Activated CD8-positive, alpha-beta memory T cell treated with anti-CD3 and anti-CD28 coated beads, Interleukin-2, amount 10 ng/mL, durations not matched to agents 7 days and 5 days (primary cell): Measurements from ENCODE around the gene PTGES3L. TPM values are rescaled to one million over a fixed set of nuclear protein-coding genes. Genes with fewer than 3 reads are reported as not detected.
"Not testable (repeated sequence)": the region's sequence is repeated elsewhere in the genome, so short reads cannot be mapped to it uniquely, and the experiment has no call there.

Experiments
- ATAC-seq: fragments of 150-1000 bp; cut with Tn5 transposase; one replicate; pipeline ENCODE4 v1.10.0; 2021; ENCODE audit warnings: moderate library complexity
- CTCF ChIA-PET: fragments of 350-600 bp; sonication (Branson Sonifier 250); formaldehyde crosslinking; loops from one replicate; lab custom pipeline; 2021; ENCODE audit warnings: antibody characterized with exemption; lab: Charles Lee
- DNase-seq: peaks from one replicate; pipeline ENCODE4 v3.0.0-alpha.2; 2020
- H3K27ac Mint-ChIP-seq: one replicate; pipeline ENCODE4 v1.8.0; 2021; ENCODE audit warnings: mild to moderate bottlenecking, mixed read lengths
- H3K27me3 Mint-ChIP-seq: one replicate; pipeline ENCODE4 v1.8.0; 2021; ENCODE audit warnings: mixed read lengths
- H3K36me3 Mint-ChIP-seq: one replicate; pipeline ENCODE4 v1.8.0; 2021; ENCODE audit warnings: mild to moderate bottlenecking, mixed read lengths
- H3K4me1 Mint-ChIP-seq: one replicate; pipeline ENCODE4 v1.8.0; 2021; ENCODE audit warnings: mixed read lengths
- H3K4me3 Mint-ChIP-seq: one replicate; pipeline ENCODE4 v1.8.0; 2021; ENCODE audit warnings: mild to moderate bottlenecking, moderate library complexity, mixed read lengths
- H3K9me3 Mint-ChIP-seq: one replicate; pipeline ENCODE4 v1.8.0; 2022; ENCODE audit warnings: low read depth, mixed read lengths
- total RNA-seq, 2 experiments: library from RNA; stranded (reverse); gene quantifications; one replicate each; pipeline ENCODE4 v1.2.3, GENCODE V29; 2021

Gene PTGES3L
- total RNA-seq, 2 experiments from 2014 or later: 0.30 TPM; not detected in 1

- no peaks in the 10 kb centered on the region for H3K9me3 Mint-ChIP-seq
- H3K4me3 Mint-ChIP-seq: no peak overlapping the region
- no peak overlapping the region for H3K27ac Mint-ChIP-seq
- DNase-seq: no peak
- CTCF ChIA-PET: no interaction called here
- peaks cover 10% of the 10 kb centered on the region for H3K4me1 Mint-ChIP-seq
- no peak for ATAC-seq
- H3K27me3 Mint-ChIP-seq: no peaks in the 10 kb centered on the region
- H3K36me3 Mint-ChIP-seq: peaks cover 16% of the 10 kb centered on the region
These were observed 29.7 kb downstream of the PTGES3L start for GRCh38 chr17:42950044-42950783.

GRCh38 chr17:42946812-42947211 is 33.1 kb downstream of the PTGES3L start:
- CTCF ChIA-PET: no interaction called here
- DNase-seq: no peak
- Mint-ChIP-seq H3K27me3 (no peaks in the 10 kb centered on the region), H3K36me3 (peaks cover 4% of the 10 kb centered on the region), H3K4me3 (no peak overlapping the region), H3K27ac (no peak overlapping the region), H3K9me3 (no peaks in the 10 kb centered on the region), H3K4me1 (peaks cover 2% of the 10 kb centered on the region)
- no peak for ATAC-seq

- Mint-ChIP-seq H3K4me3 (no peak overlapping the region), H3K27ac (no peak overlapping the region), H3K36me3 (peaks cover under 1% of the 10 kb centered on the region), H3K4me1 (no peaks in the 10 kb centered on the region), H3K27me3 (peaks cover 9% of the 10 kb centered on the region), H3K9me3 (no peaks in the 10 kb centered on the region)
- DNase-seq (no peak), ATAC-seq (no peak)
- CTCF ChIA-PET: no interaction called here
These were observed 35.7 kb downstream of the PTGES3L start for GRCh38 chr17:42944211-42944610.

DNA sequence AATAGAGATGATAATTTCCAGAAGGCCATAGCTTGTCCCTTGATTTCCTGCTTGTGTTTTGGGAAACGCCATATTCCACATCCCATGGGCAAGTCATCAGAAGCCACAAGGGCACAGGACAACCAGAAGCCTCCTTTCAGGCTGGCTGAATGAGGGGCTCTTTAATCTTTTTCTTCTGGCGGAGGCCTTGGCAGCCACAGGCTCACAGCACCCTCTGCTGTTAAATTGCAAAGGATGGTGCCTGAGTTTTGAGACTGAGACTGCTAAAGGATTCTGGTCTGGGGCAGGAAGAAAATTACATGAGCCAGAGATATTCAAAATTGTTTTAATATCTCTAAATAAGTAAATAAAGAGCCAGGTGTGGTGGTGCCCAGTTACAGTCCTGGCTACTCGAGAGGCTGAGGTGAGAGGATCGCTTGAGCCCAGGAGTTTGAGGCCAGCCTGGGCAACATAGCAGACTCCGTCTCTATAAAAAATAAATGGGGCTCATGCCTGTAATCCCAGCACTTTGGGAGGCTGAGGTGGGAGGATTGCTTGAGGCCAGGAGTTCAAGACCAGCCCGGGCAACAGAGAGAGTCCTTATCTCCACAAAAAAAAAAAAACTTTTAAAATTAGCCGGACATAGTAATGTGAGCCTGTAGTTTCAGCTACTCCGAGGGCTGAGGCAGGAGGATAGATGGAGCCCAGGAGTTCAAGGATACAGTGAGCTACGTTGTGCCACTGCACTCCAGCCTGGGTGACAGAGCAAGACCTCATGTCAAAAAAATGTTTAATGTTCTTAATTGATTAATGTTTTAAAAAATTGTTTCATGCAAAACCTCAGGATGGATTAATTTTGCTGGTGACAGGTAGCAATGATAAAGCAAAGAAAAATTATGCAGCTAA is 41.9 kb downstream of the PTGES3L start:
- H3K4me3 Mint-ChIP-seq: no peak overlapping the region
- H3K4me1 Mint-ChIP-seq: no peaks in the 10 kb centered on the region
- no peak overlapping the region for H3K27ac Mint-ChIP-seq
- DNase-seq (peak; percentile 45), ATAC-seq (peak; percentile 39)
- H3K36me3 Mint-ChIP-seq: no peaks in the 10 kb centered on the region
- CTCF ChIA-PET: interaction anchor here (0.8 to 3.1 kb wide), 4 partner anchors 9 to 359 kb away, joined by 3 to 7 read pairs (median 4); partner anchors contain the start of gene PSME3
- H3K27me3 Mint-ChIP-seq: peaks cover 25% of the 10 kb centered on the region
- H3K9me3 Mint-ChIP-seq: no peaks in the 10 kb centered on the region

- H3K36me3 Mint-ChIP-seq: no peaks in the 10 kb centered on the region
- peaks cover 17% of the 10 kb centered on the region for H3K4me1 Mint-ChIP-seq
- CTCF ChIA-PET: interaction anchor here (0.8 to 1.8 kb wide), 8 partner anchors 9 to 352 kb away, joined by 3 to 8 read pairs (median 5); partner anchors contain the start of genes BECN1, PSMC3IP and RPL27
- H3K4me3 Mint-ChIP-seq: no peak overlapping the region
- peak overlapping the region; percentile 61 for H3K27ac Mint-ChIP-seq
- ATAC-seq (no peak), DNase-seq (no peak)
- no peaks in the 10 kb centered on the region for H3K9me3 Mint-ChIP-seq
- H3K27me3 Mint-ChIP-seq: peaks cover 5% of the 10 kb centered on the region
These were observed 50.4 kb downstream of the PTGES3L start for GRCh38 chr17:42929497-42929844.

- CTCF ChIA-PET: interaction anchor here (0.6 to 1.8 kb wide), 14 partner anchors 10 to 361 kb away, joined by 3 to 8 read pairs (median 3); partner anchors contain the start of genes BECN1, PSMC3IP and RPL27
- ATAC-seq (peak; percentile 90), DNase-seq (peak; percentile 55)
- Mint-ChIP-seq H3K27me3 (peaks cover 5% of the 10 kb centered on the region), H3K9me3 (no peaks in the 10 kb centered on the region), H3K27ac (peak overlapping the region; percentile 61), H3K4me1 (peaks cover 17% of the 10 kb centered on the region), H3K36me3 (no peaks in the 10 kb centered on the region), H3K4me3 (no peak overlapping the region)
These were observed 51.0 kb downstream of the PTGES3L start for GRCh38 chr17:42928714-42929496.

DNA sequence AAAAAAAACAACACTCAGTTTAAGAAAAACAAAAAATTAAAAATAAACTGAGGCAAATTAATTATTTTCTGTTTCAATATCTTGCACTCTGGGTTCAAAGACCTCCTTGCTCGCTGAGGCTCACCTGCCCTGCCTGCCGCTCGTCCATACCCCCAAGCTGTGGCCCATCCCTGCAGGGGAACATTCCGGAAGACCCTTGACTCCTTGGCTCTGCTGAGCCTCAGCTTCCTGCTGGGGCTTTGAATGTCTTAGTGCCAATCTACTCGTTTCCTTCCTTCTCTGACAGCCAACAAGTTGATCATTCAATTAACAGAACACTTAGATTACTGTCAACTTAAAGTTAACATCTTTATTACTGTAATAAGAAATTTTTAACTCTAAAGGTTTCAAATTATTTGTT is 55.0 kb downstream of the PTGES3L start:
- no peak overlapping the region for H3K27ac Mint-ChIP-seq
- CTCF ChIA-PET: interaction anchor here (0.8 kb wide), 1 partner anchor 105 kb away, joined by 3 read pairs; no protein-coding TSS in a partner anchor
- peaks cover 20% of the 10 kb centered on the region for H3K4me1 Mint-ChIP-seq
- no peak overlapping the region for H3K4me3 Mint-ChIP-seq
- H3K27me3 Mint-ChIP-seq: peaks cover 19% of the 10 kb centered on the region
- ATAC-seq (no peak), DNase-seq (no peak)
- H3K36me3 Mint-ChIP-seq: no peaks in the 10 kb centered on the region
- H3K9me3 Mint-ChIP-seq: no peaks in the 10 kb centered on the region

DNA sequence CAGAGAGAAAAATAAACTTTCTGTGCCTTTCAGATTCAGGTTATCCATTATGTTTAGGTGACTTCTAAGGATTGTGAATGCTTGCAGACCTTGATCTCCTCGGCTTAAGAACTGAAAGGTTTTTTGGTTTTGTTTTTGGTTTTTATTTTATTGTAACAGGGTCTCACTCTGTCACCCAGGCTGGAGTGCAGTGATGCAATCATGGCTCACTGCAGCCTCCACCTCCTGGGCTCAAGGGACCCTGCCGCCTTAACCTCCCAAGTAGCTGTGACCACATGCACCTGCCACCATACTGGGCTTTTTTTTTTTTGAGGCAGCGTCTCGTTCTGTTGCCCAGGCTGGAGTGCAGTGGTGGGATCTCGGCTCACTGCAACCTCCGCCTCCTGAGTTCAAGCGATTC is 56.4 kb downstream of the PTGES3L start:
- not testable (repeated sequence) for DNase-seq, ATAC-seq, H3K4me3 Mint-ChIP-seq, H3K36me3 Mint-ChIP-seq, H3K27ac Mint-ChIP-seq, H3K9me3 Mint-ChIP-seq, H3K4me1 Mint-ChIP-seq
- H3K27me3 Mint-ChIP-seq: peaks cover 29% of the 10 kb centered on the region
- CTCF ChIA-PET: interaction anchor here (1.3 kb wide), 1 partner anchor 345 kb away, joined by 3 read pairs; no protein-coding TSS in a partner anchor

- DNase-seq (no peak), ATAC-seq (no peak)
- CTCF ChIA-PET: interaction anchor here (1.3 kb wide), 1 partner anchor 344 kb away, joined by 3 read pairs; no protein-coding TSS in a partner anchor
- Mint-ChIP-seq H3K27me3 (peaks cover 33% of the 10 kb centered on the region), H3K4me1 (peaks cover 8% of the 10 kb centered on the region), H3K9me3 (no peaks in the 10 kb centered on the region), H3K36me3 (no peaks in the 10 kb centered on the region), H3K4me3 (no peak overlapping the region), H3K27ac (no peak overlapping the region)
These were observed 57.6 kb downstream of the PTGES3L start for GRCh38 chr17:42922294-42922693.

- no peaks in the 10 kb centered on the region for H3K9me3 Mint-ChIP-seq
- H3K27me3 Mint-ChIP-seq: peaks cover 33% of the 10 kb centered on the region
- H3K36me3 Mint-ChIP-seq: no peaks in the 10 kb centered on the region
- ATAC-seq (no peak), DNase-seq (no peak)
- CTCF ChIA-PET: no interaction called here
- peaks cover 7% of the 10 kb centered on the region for H3K4me1 Mint-ChIP-seq
- no peak overlapping the region for H3K27ac Mint-ChIP-seq
- no peak overlapping the region for H3K4me3 Mint-ChIP-seq
These were observed 59.0 kb downstream of the PTGES3L start for GRCh38 chr17:42920922-42921321.

DNA sequence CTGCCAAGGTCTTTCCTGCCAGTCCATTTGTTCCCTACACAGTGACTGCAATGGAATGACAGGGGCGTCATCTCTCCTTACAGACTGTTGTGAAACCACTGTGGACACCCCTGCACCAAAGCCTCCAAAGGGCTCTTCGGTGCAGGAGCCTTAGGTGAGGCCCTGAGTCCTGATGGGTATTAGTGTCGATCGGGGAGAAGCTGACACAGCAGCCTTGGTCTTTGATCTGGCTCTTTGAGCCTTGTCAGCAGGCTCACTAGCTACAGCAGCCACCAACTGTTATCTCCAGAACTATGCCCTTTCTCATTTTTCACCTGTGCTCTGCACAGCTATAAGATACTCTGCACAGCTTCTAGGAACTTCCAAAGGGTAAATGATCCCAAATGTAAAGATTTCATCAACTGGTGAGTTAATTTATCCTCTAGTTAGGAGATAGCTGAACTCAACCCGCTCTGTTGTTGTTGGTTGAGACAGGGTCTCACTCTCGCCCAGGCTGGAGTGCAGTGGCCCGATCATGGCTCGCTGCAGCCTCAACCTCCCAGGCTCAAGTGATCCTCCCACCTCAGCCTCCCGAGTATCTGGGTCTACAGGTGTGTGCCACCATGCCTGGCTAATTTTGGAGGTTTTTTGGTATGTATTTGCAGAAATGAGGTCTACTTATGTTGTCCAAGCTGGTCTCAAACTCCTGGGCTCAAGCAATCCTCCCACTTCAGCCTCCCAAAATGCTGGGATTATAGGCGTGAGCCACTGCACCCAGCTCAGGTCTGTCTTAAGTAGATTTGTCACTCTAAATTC is 59.6 kb downstream of the PTGES3L start:
- no peak for ATAC-seq
- Mint-ChIP-seq H3K36me3 (no peaks in the 10 kb centered on the region), H3K4me1 (peaks cover 7% of the 10 kb centered on the region), H3K4me3 (no peak overlapping the region), H3K27me3 (peaks cover 33% of the 10 kb centered on the region), H3K9me3 (no peaks in the 10 kb centered on the region), H3K27ac (no peak overlapping the region)
- CTCF ChIA-PET: no interaction called here
- DNase-seq: no peak

DNA sequence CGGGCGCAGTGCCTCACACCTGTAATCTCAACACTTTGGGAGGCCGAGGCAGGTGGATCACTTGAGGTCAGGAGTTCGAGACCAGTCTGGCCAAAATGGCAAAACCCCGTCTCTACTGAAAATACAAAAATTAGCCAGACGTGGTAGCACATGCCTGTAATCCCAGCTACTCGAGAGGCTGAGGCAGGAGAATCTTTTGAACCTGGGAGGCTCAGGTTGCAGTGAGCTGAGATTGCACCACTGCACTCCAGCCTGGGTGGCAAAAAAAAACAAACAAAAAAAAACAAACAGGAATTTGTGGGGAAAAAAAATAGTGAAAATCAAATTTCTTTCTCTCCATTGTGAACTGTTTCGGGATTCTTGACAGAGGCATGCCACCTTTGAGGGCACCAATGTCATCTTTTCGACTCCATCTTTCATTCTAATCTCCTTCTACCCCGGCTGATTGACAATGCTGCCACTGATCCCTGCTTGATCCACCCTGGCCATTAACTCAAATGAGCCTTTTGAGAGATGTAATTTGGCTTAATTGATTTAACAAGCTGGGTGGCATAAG is 60.3 kb downstream of the PTGES3L start:
- ATAC-seq, H3K36me3 Mint-ChIP-seq, H3K4me1 Mint-ChIP-seq, H3K9me3 Mint-ChIP-seq, DNase-seq, H3K4me3 Mint-ChIP-seq, CTCF ChIA-PET, H3K27ac Mint-ChIP-seq: not testable (repeated sequence)
- H3K27me3 Mint-ChIP-seq: peaks cover 33% of the 10 kb centered on the region
